Spleen (tissue), 7 donors: ENCODE measurements around the gene CLBA1.
"Not testable (repeated sequence)": the region's sequence is repeated elsewhere in the genome, so short reads cannot be mapped to it uniquely, and the experiment has no call there.

Experiments
- POLR2AphosphoS5 ChIP-seq, 3 donors: sonication (generic); formaldehyde crosslinking; IDR thresholded peaks; one replicate each; pipeline ENCODE4 v1.5.1; 2017; ENCODE audit warnings: antibody characterized with exemption in 3 of 3
- TF ChIP-seq, protein P1 (sequence below), 11 experiments: fragments of 200-600 bp in 7 of 11; fragments of 450-650 bp in 4 of 11; sonication (generic) in 4 of 11; IDR thresholded peaks in 8 of 11; conservative IDR thresholded peaks in 3 of 11; 1 replicate in 7 of 11; 2 replicates in 4 of 11; pipeline versions ENCODE4 v1.4.0 to v1.8.0; 2016 to 2021; ENCODE audit warnings: antibody characterized with exemption in 11 of 11, inconsistent platforms in 4 of 11, mild to moderate bottlenecking in 1 of 11
- donor health status: DM: no; HTN: no; CAD: no; lungs with moderate emphysema.
- donor health status: DM: no; HTN: no; CAD: no.
- donor health status: DM: no; HTN: no; CAD: no.

DNA sequence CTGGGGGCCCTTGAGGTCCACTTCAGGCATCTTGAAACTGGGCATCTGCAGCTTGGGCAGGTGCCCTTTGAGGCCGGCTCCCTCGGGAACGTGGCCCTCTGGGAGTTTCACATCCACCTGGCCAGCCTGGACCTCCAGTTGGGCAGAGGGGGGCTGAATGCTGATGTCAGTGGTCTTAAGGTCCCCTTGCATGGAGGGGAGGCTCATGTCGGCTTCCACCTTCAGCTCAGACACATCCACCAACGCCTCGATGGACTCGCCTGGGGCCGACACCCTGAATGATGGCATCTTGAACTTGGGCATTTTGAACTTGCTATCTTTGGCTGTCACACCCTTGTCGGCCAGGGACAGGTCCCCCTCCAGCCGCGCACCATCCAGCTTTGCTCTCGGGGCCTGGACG, 38.4 kb upstream of the CLBA1 start:
- TF ChIP-seq POLR2AphosphoS5 (IDR thresholded peaks at IDR 0.05), result not testable (repeated sequence)
- TF ChIP-seq, protein P1, sequence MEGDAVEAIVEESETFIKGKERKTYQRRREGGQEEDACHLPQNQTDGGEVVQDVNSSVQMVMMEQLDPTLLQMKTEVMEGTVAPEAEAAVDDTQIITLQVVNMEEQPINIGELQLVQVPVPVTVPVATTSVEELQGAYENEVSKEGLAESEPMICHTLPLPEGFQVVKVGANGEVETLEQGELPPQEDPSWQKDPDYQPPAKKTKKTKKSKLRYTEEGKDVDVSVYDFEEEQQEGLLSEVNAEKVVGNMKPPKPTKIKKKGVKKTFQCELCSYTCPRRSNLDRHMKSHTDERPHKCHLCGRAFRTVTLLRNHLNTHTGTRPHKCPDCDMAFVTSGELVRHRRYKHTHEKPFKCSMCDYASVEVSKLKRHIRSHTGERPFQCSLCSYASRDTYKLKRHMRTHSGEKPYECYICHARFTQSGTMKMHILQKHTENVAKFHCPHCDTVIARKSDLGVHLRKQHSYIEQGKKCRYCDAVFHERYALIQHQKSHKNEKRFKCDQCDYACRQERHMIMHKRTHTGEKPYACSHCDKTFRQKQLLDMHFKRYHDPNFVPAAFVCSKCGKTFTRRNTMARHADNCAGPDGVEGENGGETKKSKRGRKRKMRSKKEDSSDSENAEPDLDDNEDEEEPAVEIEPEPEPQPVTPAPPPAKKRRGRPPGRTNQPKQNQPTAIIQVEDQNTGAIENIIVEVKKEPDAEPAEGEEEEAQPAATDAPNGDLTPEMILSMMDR (IDR thresholded peaks at IDR 0.05 in 8 of 11, conservative IDR thresholded peaks at IDR 0.05 in 3 of 11), result not testable (repeated sequence)
